ENCODE data around the gene TENM4. TPM values are rescaled to one million over a fixed set of nuclear protein-coding genes. Genes with fewer than 3 reads are reported as not detected.

TENM4 gene
- total RNA-seq, 4 donors from 2014 or later = 7.7 to 39.3 (median 16.1) TPM

- Histone ChIP-seq H3K27ac (no peak overlapping the region), H3K4me1 (peaks cover 0 to 2% (median 0%) of the 10 kb centered on the region in 3 donors), H3K4me3 (no peak overlapping the region), H3K9me3 (no peaks in the 10 kb centered on the region), H3K36me3 (peaks cover 0 to 8% (median 0%) of the 10 kb centered on the region in 3 donors), H3K27me3 (no peaks in the 10 kb centered on the region)
- TF ChIP-seq POLR2A (IDR thresholded peaks at IDR 0.05) = no peak
- TF ChIP-seq, protein P1, sequence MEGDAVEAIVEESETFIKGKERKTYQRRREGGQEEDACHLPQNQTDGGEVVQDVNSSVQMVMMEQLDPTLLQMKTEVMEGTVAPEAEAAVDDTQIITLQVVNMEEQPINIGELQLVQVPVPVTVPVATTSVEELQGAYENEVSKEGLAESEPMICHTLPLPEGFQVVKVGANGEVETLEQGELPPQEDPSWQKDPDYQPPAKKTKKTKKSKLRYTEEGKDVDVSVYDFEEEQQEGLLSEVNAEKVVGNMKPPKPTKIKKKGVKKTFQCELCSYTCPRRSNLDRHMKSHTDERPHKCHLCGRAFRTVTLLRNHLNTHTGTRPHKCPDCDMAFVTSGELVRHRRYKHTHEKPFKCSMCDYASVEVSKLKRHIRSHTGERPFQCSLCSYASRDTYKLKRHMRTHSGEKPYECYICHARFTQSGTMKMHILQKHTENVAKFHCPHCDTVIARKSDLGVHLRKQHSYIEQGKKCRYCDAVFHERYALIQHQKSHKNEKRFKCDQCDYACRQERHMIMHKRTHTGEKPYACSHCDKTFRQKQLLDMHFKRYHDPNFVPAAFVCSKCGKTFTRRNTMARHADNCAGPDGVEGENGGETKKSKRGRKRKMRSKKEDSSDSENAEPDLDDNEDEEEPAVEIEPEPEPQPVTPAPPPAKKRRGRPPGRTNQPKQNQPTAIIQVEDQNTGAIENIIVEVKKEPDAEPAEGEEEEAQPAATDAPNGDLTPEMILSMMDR (IDR thresholded peaks at IDR 0.05) = no peak
- no peak for DNase-seq
- WGBS, 2 donors = 88 to 89% methylated on average over 21 to 23 of the region's 43 CpGs
- intact Hi-C loops (cut with DNase I) = no loop called here
Measured at GRCh38 chr11:78902771-78903507, 537.9 kb downstream of the TENM4 start.

- Histone ChIP-seq H3K36me3 (peaks cover 0 to 8% (median 0%) of the 10 kb centered on the region in 3 donors), H3K4me3 (no peak overlapping the region), H3K9me3 (no peaks in the 10 kb centered on the region), H3K27ac (no peak overlapping the region), H3K27me3 (no peaks in the 10 kb centered on the region), H3K4me1 (no peaks in the 10 kb centered on the region)
- DNase-seq = no peak
- intact Hi-C loops (cut with DNase I) = no loop called here
- no peak for TF ChIP-seq POLR2A (IDR thresholded peaks at IDR 0.05)
- TF ChIP-seq, protein P1 (IDR thresholded peaks at IDR 0.05) = no peak
- WGBS, 2 donors = 88 to 89% methylated on average over 5 of the region's 5 CpGs
Measured at GRCh38 chr11:78901831-78902230, 539.0 kb downstream of the TENM4 start.

DNA sequence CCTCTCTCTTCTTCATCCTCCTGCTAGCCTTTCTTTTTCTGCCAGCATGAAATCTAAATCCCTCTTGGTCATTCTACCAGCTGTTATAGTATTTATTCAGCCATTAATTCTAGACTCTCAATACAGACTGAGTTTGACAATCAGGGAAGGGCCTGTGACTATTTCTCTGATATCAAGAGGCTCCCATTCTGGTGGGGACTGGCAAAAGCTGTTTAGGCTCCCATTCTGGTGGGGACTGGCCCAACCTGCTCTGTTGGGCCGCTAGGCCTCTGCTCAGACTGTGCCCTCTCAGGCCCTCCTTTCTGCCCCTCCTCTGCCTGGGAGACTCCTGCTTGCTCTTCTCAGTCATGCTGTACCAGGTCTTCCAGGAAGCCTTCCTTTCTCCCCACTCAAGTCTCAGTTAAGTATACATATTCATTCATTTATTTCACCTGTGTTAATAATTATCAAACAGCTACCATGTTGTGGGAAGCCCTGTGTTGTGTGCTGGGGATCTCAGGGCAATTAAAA, 542.5 kb downstream of the TENM4 start:
- H3K4me1 ChIP-seq = no peaks in the 10 kb centered on the region
- DNase-seq = no peak
- no peaks in the 10 kb centered on the region for H3K9me3 ChIP-seq
- 67 to 100% methylated on average over 1 of the region's 1 CpG for WGBS, 2 donors
- TF ChIP-seq, protein P1 (IDR thresholded peaks at IDR 0.05) = no peak
- TF ChIP-seq POLR2A (IDR thresholded peaks at IDR 0.05) = no peak
- no peaks in the 10 kb centered on the region for H3K27me3 ChIP-seq
- H3K36me3 ChIP-seq = peaks cover 0 to 8% (median 0%) of the 10 kb centered on the region in 3 donors
- H3K27ac ChIP-seq = no peak overlapping the region
- no peak overlapping the region for H3K4me3 ChIP-seq
- intact Hi-C loops (cut with DNase I) = no loop called here

DNA sequence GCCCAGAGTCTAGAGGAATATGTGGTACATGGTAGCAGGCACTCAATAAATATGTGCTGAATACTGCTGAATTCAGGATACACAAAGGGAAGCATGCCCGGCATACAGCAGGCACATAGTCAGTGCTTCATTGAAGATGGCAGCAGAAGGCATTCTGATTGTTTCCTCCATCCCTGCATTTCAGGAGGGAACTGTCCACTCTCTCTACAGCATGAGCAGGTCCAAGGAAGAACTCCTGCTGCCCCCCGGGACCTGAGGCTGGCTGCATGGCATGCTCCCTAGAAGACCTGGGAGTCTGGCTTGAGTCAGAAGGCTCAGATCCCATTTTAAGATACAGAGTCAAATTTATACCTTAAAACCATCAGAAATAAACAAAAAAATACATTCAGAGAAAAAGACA, 546.8 kb downstream of the TENM4 start:
- DNase-seq = no peak
- Histone ChIP-seq H3K4me3 (no peak overlapping the region), H3K36me3 (peaks cover 0 to 9% (median 0%) of the 10 kb centered on the region in 3 donors), H3K9me3 (no peaks in the 10 kb centered on the region), H3K4me1 (no peaks in the 10 kb centered on the region), H3K27me3 (no peaks in the 10 kb centered on the region), H3K27ac (no peak overlapping the region)
- intact Hi-C loops (cut with DNase I) = no loop called here
- TF ChIP-seq, protein P1 (IDR thresholded peaks at IDR 0.05) = no peak
- no peak for TF ChIP-seq POLR2A (IDR thresholded peaks at IDR 0.05)
- WGBS, 2 donors = 86 to 100% methylated on average over 1 to 2 of the region's 2 CpGs

DNA sequence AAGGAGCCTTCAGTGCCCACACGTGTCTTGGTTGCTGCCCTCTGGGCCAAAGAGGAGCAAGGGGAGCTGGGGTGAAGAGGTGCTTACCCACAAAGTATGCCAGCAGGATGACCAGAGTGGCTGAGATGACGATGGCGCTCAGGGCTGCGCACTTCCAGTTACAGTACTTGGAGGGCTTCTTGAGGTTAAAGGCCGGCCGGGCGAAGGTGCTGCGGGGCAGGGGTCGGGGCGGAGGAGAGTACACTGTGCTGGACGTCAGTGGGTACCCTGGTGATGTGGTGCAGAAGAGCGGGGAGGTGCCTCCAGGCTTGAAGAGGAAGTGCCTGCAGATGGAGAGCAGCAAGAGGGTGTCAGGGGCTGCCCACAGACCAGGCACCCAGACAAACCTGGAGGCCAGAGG, 551.1 kb downstream of the TENM4 start:
- intact Hi-C loops (cut with DNase I) = no loop called here

More for the DNA sequence above, 551.1 kb downstream of the TENM4 start:
- H3K4me3 ChIP-seq = no peak overlapping the region
- WGBS, 2 donors = 84 to 95% methylated on average over 8 to 11 of the region's 12 CpGs
- no peak for DNase-seq
- no peak for TF ChIP-seq POLR2A (IDR thresholded peaks at IDR 0.05)
- TF ChIP-seq, protein P1 (IDR thresholded peaks at IDR 0.05) = no peak
- no peak overlapping the region for H3K27ac ChIP-seq
- H3K9me3 ChIP-seq = no peaks in the 10 kb centered on the region
- no peaks in the 10 kb centered on the region for H3K27me3 ChIP-seq
- peaks cover 0 to 19% (median 0%) of the 10 kb centered on the region in 3 donors for H3K36me3 ChIP-seq
- no peaks in the 10 kb centered on the region for H3K4me1 ChIP-seq
